Measurements from ENCODE around the gene GNE.
"Not testable (repeated sequence)": the region's sequence is repeated elsewhere in the genome, so short reads cannot be mapped to it uniquely, and the experiment has no call there.

GNE gene

GRCh38 chr9:36278243-36278642 is 20.0 kb upstream of the GNE start:
- no peak overlapping the region for H3K56ac ChIP-seq (ENCODE audit: low read length)
- no peak overlapping the region for H2BK15ac ChIP-seq (replicated peaks; ENCODE audit: low read depth)
- no CpG with 5 or more reads among the region's 2 CpGs for WGBS (ENCODE audit: extremely low coverage, insufficient coverage, low lambda C conversion rate)
- no peaks in the 10 kb centered on the region for H3K79me1 ChIP-seq (ENCODE audit: low read length)
- H3K36me3 ChIP-seq (ENCODE audit: control insufficient read depth, insufficient read depth, low read length): no peaks in the 10 kb centered on the region
- no peak overlapping the region for H2AK5ac ChIP-seq (ENCODE audit: low read length)
- no peaks in the 10 kb centered on the region for H3K79me2 ChIP-seq (ENCODE audit: control insufficient read depth, insufficient read depth, low read length)
- no peak overlapping the region for H3K4me3 ChIP-seq (ENCODE audit: low read length)
- no peak overlapping the region for H3K9ac ChIP-seq (ENCODE audit: low read length)
- no peak overlapping the region for H4K5ac ChIP-seq (ENCODE audit: low read length)
- no peak overlapping the region for H3K27ac ChIP-seq (ENCODE audit: low read depth, low read length)
- H3K4me1 ChIP-seq (ENCODE audit: control insufficient read depth, low read depth, low read length): no peaks in the 10 kb centered on the region
- H3K18ac ChIP-seq (ENCODE audit: low read length): no peak overlapping the region
- no peak for DNase-seq
- H3K27me3 ChIP-seq (ENCODE audit: insufficient read depth, low read length, poor library complexity): no peaks in the 10 kb centered on the region
- H3K4me2 ChIP-seq (ENCODE audit: low read length): no peak overlapping the region
- no peak overlapping the region for H3K23ac ChIP-seq (ENCODE audit: low read length)
- H2BK5ac ChIP-seq (ENCODE audit: low read length): no peak overlapping the region
- no peak overlapping the region for H3K4ac ChIP-seq (ENCODE audit: low read depth, low read length)
- no peak overlapping the region for H2BK120ac ChIP-seq (ENCODE audit: low read depth, low read length)
- no peak overlapping the region for H4K8ac ChIP-seq (ENCODE audit: low read depth, low read length)

DNA sequence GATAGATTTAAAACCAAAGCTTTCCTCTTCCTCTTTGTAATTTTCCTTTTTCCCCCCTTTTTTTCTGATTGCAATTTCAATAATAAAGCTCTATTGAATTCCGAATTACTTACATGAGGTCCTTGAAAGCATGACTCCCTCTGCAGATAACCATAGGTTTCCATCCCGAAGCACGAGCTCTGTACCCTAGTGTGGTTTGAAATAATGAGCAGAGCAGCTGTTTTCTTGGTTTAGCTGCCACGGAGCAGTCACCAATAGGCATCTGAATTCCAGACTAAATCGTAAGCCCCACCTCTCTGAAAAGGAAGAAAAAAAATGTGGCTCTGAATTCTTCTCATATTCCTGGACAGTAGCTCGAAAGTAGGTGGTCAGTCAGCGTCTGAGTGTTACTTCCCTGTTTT is 18.5 kb upstream of the GNE start:
- no peaks in the 10 kb centered on the region for H3K27me3 ChIP-seq (ENCODE audit: insufficient read depth, low read length, poor library complexity)
- H4K5ac ChIP-seq (ENCODE audit: low read length): no peak overlapping the region
- no peak overlapping the region for H3K4me2 ChIP-seq (ENCODE audit: low read length)
- no peak overlapping the region for H3K27ac ChIP-seq (ENCODE audit: low read depth, low read length)
- H2BK15ac ChIP-seq (replicated peaks; ENCODE audit: low read depth): no peak overlapping the region
- H2AK5ac ChIP-seq (ENCODE audit: low read length): no peak overlapping the region
- no peak overlapping the region for H3K23ac ChIP-seq (ENCODE audit: low read length)
- H3K4me1 ChIP-seq (ENCODE audit: control insufficient read depth, low read depth, low read length): no peaks in the 10 kb centered on the region
- no peak overlapping the region for H3K9ac ChIP-seq (ENCODE audit: low read length)
- H4K8ac ChIP-seq (ENCODE audit: low read depth, low read length): no peak overlapping the region
- WGBS (ENCODE audit: extremely low coverage, insufficient coverage, low lambda C conversion rate): no CpG with 5 or more reads among the region's 7 CpGs
- H3K79me1 ChIP-seq (ENCODE audit: low read length): no peaks in the 10 kb centered on the region
- no peak overlapping the region for H2BK120ac ChIP-seq (ENCODE audit: low read depth, low read length)
- H3K79me2 ChIP-seq (ENCODE audit: control insufficient read depth, insufficient read depth, low read length): no peaks in the 10 kb centered on the region
- DNase-seq: no peak
- H3K4me3 ChIP-seq (ENCODE audit: low read length): no peak overlapping the region
- H3K4ac ChIP-seq (ENCODE audit: low read depth, low read length): no peak overlapping the region
- no peak overlapping the region for H3K56ac ChIP-seq (ENCODE audit: low read length)
- no peaks in the 10 kb centered on the region for H3K36me3 ChIP-seq (ENCODE audit: control insufficient read depth, insufficient read depth, low read length)
- H2BK5ac ChIP-seq (ENCODE audit: low read length): no peak overlapping the region
- H3K18ac ChIP-seq (ENCODE audit: low read length): no peak overlapping the region

DNA sequence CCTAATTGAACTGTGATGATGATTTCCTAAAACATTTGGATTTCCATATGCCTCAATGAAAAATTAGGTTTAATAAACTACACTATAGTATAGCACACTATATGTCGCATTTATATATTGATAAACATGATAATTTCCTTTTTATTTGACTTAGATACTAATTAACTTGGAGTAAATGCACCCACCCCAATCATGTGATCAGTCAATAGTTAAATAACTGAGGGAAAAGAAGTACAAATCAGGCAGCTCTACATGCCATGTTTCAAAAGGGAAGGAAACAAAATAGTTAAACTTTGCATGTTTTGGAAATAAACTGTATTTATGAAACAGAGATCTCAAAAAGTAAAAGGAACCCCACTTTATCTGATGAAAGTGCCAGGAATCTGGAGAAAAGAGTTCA is 18.0 kb upstream of the GNE start:
- H2BK15ac ChIP-seq (replicated peaks; ENCODE audit: low read depth): no peak overlapping the region
- DNase-seq: no peak
- H2AK5ac ChIP-seq (ENCODE audit: low read length): no peak overlapping the region
- H3K9ac ChIP-seq (ENCODE audit: low read length): no peak overlapping the region
- no peak overlapping the region for H2BK5ac ChIP-seq (ENCODE audit: low read length)
- no peaks in the 10 kb centered on the region for H3K79me2 ChIP-seq (ENCODE audit: control insufficient read depth, insufficient read depth, low read length)
- no CpG with 5 or more reads among the region's 1 CpG for WGBS (ENCODE audit: extremely low coverage, insufficient coverage, low lambda C conversion rate)
- no peak overlapping the region for H3K18ac ChIP-seq (ENCODE audit: low read length)
- no peak overlapping the region for H3K27ac ChIP-seq (ENCODE audit: low read depth, low read length)
- no peak overlapping the region for H4K8ac ChIP-seq (ENCODE audit: low read depth, low read length)
- H3K4me3 ChIP-seq (ENCODE audit: low read length): no peak overlapping the region
- H3K4ac ChIP-seq (ENCODE audit: low read depth, low read length): no peak overlapping the region
- H2BK120ac ChIP-seq (ENCODE audit: low read depth, low read length): no peak overlapping the region
- no peak overlapping the region for H3K56ac ChIP-seq (ENCODE audit: low read length)
- no peak overlapping the region for H4K5ac ChIP-seq (ENCODE audit: low read length)
- no peaks in the 10 kb centered on the region for H3K27me3 ChIP-seq (ENCODE audit: insufficient read depth, low read length, poor library complexity)
- no peaks in the 10 kb centered on the region for H3K79me1 ChIP-seq (ENCODE audit: low read length)
- H3K4me1 ChIP-seq (ENCODE audit: control insufficient read depth, low read depth, low read length): no peaks in the 10 kb centered on the region
- no peak overlapping the region for H3K4me2 ChIP-seq (ENCODE audit: low read length)
- H3K36me3 ChIP-seq (ENCODE audit: control insufficient read depth, insufficient read depth, low read length): no peaks in the 10 kb centered on the region
- no peak overlapping the region for H3K23ac ChIP-seq (ENCODE audit: low read length)

- Histone ChIP-seq H2AK5ac (ENCODE audit: low read length) (no peak overlapping the region), H3K79me1 (ENCODE audit: low read length) (no peaks in the 10 kb centered on the region), H3K18ac (ENCODE audit: low read length) (no peak overlapping the region), H4K5ac (ENCODE audit: low read length) (no peak overlapping the region), H2BK15ac (replicated peaks; ENCODE audit: low read depth) (no peak overlapping the region), H3K36me3 (ENCODE audit: control insufficient read depth, insufficient read depth, low read length) (no peaks in the 10 kb centered on the region), H3K4me2 (ENCODE audit: low read length) (no peak overlapping the region), H3K27me3 (ENCODE audit: insufficient read depth, low read length, poor library complexity) (no peaks in the 10 kb centered on the region), H3K4ac (ENCODE audit: low read depth, low read length) (no peak overlapping the region), H4K8ac (ENCODE audit: low read depth, low read length) (no peak overlapping the region), H3K23ac (ENCODE audit: low read length) (no peak overlapping the region), H3K9ac (ENCODE audit: low read length) (no peak overlapping the region), H3K79me2 (ENCODE audit: control insufficient read depth, insufficient read depth, low read length) (no peaks in the 10 kb centered on the region), H3K4me3 (ENCODE audit: low read length) (no peak overlapping the region), H2BK120ac (ENCODE audit: low read depth, low read length) (no peak overlapping the region), H3K56ac (ENCODE audit: low read length) (no peak overlapping the region), H2BK5ac (ENCODE audit: low read length) (no peak overlapping the region), H3K4me1 (ENCODE audit: control insufficient read depth, low read depth, low read length) (no peaks in the 10 kb centered on the region), H3K27ac (ENCODE audit: low read depth, low read length) (no peak overlapping the region)
- no CpG with 5 or more reads among the region's 3 CpGs for whole genome bisulfite sequencing (ENCODE audit: extremely low coverage, insufficient coverage, low lambda C conversion rate)
- DNase-seq: no peak
Observed at GRCh38 chr9:36275060-36275459, 16.8 kb upstream of the GNE start.

GRCh38 chr9:36273354-36273753 is 15.1 kb upstream of the GNE start:
- not testable (repeated sequence) for H3K27ac ChIP-seq (ENCODE audit: low read depth, low read length); H2AK5ac ChIP-seq (ENCODE audit: low read length); H3K23ac ChIP-seq (ENCODE audit: low read length); H3K9ac ChIP-seq (ENCODE audit: low read length); H2BK15ac ChIP-seq (replicated peaks; ENCODE audit: low read depth); H3K79me1 ChIP-seq (ENCODE audit: low read length); H3K56ac ChIP-seq (ENCODE audit: low read length); H3K36me3 ChIP-seq (ENCODE audit: control insufficient read depth, insufficient read depth, low read length); H3K4me3 ChIP-seq (ENCODE audit: low read length); H4K8ac ChIP-seq (ENCODE audit: low read depth, low read length); DNase-seq; H4K5ac ChIP-seq (ENCODE audit: low read length); H3K4me2 ChIP-seq (ENCODE audit: low read length); H3K79me2 ChIP-seq (ENCODE audit: control insufficient read depth, insufficient read depth, low read length); H2BK120ac ChIP-seq (ENCODE audit: low read depth, low read length); H3K27me3 ChIP-seq (ENCODE audit: insufficient read depth, low read length, poor library complexity); H2BK5ac ChIP-seq (ENCODE audit: low read length); H3K4me1 ChIP-seq (ENCODE audit: control insufficient read depth, low read depth, low read length); H3K18ac ChIP-seq (ENCODE audit: low read length); H3K4ac ChIP-seq (ENCODE audit: low read depth, low read length)
- WGBS (ENCODE audit: extremely low coverage, insufficient coverage, low lambda C conversion rate): no CpG with 5 or more reads among the region's 7 CpGs

DNA sequence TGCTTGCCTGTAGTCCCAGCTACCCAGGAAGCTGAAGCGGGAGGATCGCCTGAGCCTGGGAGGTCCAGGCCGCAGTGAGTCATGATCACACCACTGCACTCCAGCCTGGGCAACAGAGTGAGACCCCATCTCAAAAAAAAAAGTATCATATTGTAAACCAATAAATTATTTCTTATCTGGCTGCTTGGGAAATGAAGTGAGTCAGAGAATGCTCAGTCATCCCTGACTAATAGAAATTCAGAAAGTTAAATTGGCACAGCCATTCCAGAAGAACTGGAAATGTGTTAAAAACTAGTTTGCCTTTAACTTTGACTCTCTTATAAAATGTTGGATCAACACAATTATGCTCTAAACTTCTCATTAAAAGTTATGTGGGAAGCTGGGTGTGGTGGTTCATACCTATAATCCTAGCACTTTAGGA is 9.8 kb upstream of the GNE start:
- no peak for DNase-seq
- Histone ChIP-seq H3K4me3 (ENCODE audit: low read length) (no peak overlapping the region), H3K18ac (ENCODE audit: low read length) (no peak overlapping the region), H3K23ac (ENCODE audit: low read length) (no peak overlapping the region), H3K79me2 (ENCODE audit: control insufficient read depth, insufficient read depth, low read length) (no peaks in the 10 kb centered on the region), H3K56ac (ENCODE audit: low read length) (no peak overlapping the region), H3K4ac (ENCODE audit: low read depth, low read length) (no peak overlapping the region), H2AK5ac (ENCODE audit: low read length) (no peak overlapping the region), H3K36me3 (ENCODE audit: control insufficient read depth, insufficient read depth, low read length) (no peaks in the 10 kb centered on the region), H3K4me2 (ENCODE audit: low read length) (no peak overlapping the region), H3K79me1 (ENCODE audit: low read length) (no peaks in the 10 kb centered on the region), H3K27ac (ENCODE audit: low read depth, low read length) (no peak overlapping the region), H4K5ac (ENCODE audit: low read length) (no peak overlapping the region), H2BK5ac (ENCODE audit: low read length) (no peak overlapping the region), H3K4me1 (ENCODE audit: control insufficient read depth, low read depth, low read length) (no peaks in the 10 kb centered on the region), H3K27me3 (ENCODE audit: insufficient read depth, low read length, poor library complexity) (no peaks in the 10 kb centered on the region), H4K8ac (ENCODE audit: low read depth, low read length) (no peak overlapping the region), H3K9ac (ENCODE audit: low read length) (no peak overlapping the region), H2BK15ac (replicated peaks; ENCODE audit: low read depth) (no peak overlapping the region), H2BK120ac (ENCODE audit: low read depth, low read length) (no peak overlapping the region)
- no CpG with 5 or more reads among the region's 3 CpGs for WGBS (ENCODE audit: extremely low coverage, insufficient coverage, low lambda C conversion rate)

Data from mesendoderm (in vitro differentiated cells).